Adrenal gland (tissue), 12 donors: Measurements from ENCODE around the gene ICAM5. TPM values are rescaled to one million over a fixed set of nuclear protein-coding genes. Genes with fewer than 3 reads are reported as not detected.
A peak's percentile ranks its signal among the peaks of the same experiment; 100 is the strongest.

Experiments
- DNase-seq, 7 donors: peaks; one replicate each; pipeline ENCODE4 v3.0.0-alpha.2; 2019 to 2020
- H3K27ac ChIP-seq, 5 donors: fragments of 200-600 bp; sonication (generic) in 4 of 5; 1 replicate in 3 of 5; 2 replicates in 2 of 5; pipeline versions ENCODE4 v1.5.1 to v1.8.0; 2016 to 2020; ENCODE audit warnings: mild to moderate bottlenecking in 1 of 5
- H3K27me3 ChIP-seq: fragments of 200-600 bp; 2 replicates; pipeline ENCODE4 v1.8.0; 2021
- H3K36me3 ChIP-seq, 2 donors: fragments of 200-600 bp; replicated peaks in 1 of 2; 1 replicate in 1 of 2; 2 replicates in 1 of 2; pipeline versions ENCODE4 v1.5.1 to v1.8.0; 2018 to 2022
- H3K4me1 ChIP-seq, 2 donors: fragments of 200-600 bp; replicated peaks in 1 of 2; 1 replicate in 1 of 2; 2 replicates in 1 of 2; pipeline versions ENCODE4 v1.5.1 to v1.8.0; 2018 to 2021
- H3K4me3 ChIP-seq, 4 donors: fragments of 200-600 bp; sonication (generic) in 3 of 4; one replicate each; pipeline ENCODE4 v1.5.1; 2016 to 2018
- H3K9me3 ChIP-seq, 3 donors: fragments of 200-600 bp; sonication (generic) in 1 of 3; replicated peaks in 1 of 3; 1 replicate in 2 of 3; 2 replicates in 1 of 3; pipeline versions ENCODE4 v1.5.1 to v1.8.0; 2016 to 2021
- POLR2A ChIP-seq, 2 donors: fragments of 450-650 bp; IDR thresholded peaks; one replicate each; pipeline ENCODE4 v1.6.1; 2017; ENCODE audit warnings: antibody characterized with exemption in 2 of 2, mild to moderate bottlenecking in 2 of 2, moderate library complexity in 1 of 2
- WGBS, 4 donors: extraction: QIAGEN DNeasy Blood & Tissue Kit in 2 of 4; methylation state at CpG; one replicate each; pipeline versions ENCODE4 v1.1.5 to v1.1.7; 2013 to 2017; 5-methylcytosine and 5-hydroxymethylcytosine counted together
- intact Hi-C, 2 donors: fragments of 100-400 bp; cut with DNase I; formaldehyde crosslinking; loops; one replicate each; pipeline versions ENCODE4 v1.14.1 to v1.15.0; 2022 to 2023
- polyA plus RNA-seq, 3 donors: library from polyadenylated mRNA; stranded (reverse); fragments of 200-250 nt in 2 of 3; fragments of 350-450 nt in 1 of 3; fragmentation: Illumina TruSeq in 1 of 3; extraction: RNeasy Lipid Tissue Mini Kit (QIAGEN cat#74804) in 1 of 3; gene quantifications; one replicate each; pipeline ENCODE4 v1.2.3, GENCODE V29; 2013 to 2014
- total RNA-seq, 9 donors: library from RNA; depleted of rRNA in 4 of 9; stranded (reverse); fragments of >200 nt in 4 of 9; fragments of 120-200 nt in 1 of 9; fragmentation: NEBNext Ultra II Directional in 1 of 9; extraction: Animal tissue kit (Norgen Biotek cat#: 25700) in 1 of 9; gene quantifications; one replicate each; pipeline versions ENCODE4 v1.1.0 to v1.2.4, GENCODE V29; 2013 to 2023
- TF ChIP-seq, protein P1 (sequence below), 6 experiments: fragments of 450-650 bp in 4 of 6; fragments of 200-600 bp in 2 of 6; sonication (generic) in 1 of 6; IDR thresholded peaks; 1 replicate in 5 of 6; 2 replicates in 1 of 6; pipeline versions ENCODE4 v1.5.1 to v1.8.0; 2016 to 2021; ENCODE audit warnings: antibody characterized with exemption in 6 of 6, mild to moderate bottlenecking in 2 of 6, moderate library complexity in 1 of 6
- donor health status: healthy with polysubstance abuse.
- donor health status: Bipolar disorder and iron deficiency.
- donor health status: DM: yes; HTN: yes; CAD: no.
- donor health status: DM: no; HTN: no; CAD: no.
- donor health status: DM: no; HTN: no; CAD: no.
- donor health status: DM: yes; HTN: yes; CAD: no.

ICAM5 gene
- total and polyA plus RNA-seq, 12 donors: 0.06 to 2.2 (median 0.49) TPM; not detected in 3

DNA sequence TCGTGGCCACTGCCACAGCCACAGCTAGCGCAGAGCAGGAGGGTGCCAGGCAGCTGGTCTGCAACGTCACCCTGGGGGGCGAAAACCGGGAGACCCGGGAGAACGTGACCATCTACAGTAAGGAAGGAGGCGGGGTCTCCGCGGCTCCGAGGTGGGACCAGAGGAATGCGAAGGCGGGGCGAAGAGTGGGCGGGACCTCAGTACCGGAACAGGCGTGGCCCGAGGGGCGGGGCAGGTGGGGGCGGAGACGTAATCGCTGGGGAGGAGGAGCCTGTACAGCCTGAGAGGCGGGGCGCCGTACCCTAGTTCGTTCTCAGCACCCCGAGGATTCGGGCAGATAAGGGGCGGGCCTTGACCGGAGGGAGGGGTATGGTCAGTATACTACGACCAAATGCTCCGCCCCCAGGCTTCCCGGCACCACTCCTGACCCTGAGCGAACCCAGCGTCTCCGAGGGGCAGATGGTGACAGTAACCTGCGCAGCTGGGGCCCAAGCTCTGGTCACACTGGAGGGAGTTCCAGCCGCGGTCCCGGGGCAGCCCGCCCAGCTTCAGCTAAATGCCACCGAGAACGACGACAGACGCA, 2.5 kb downstream of the ICAM5 start:
- intact Hi-C loops: no loop called here
- Histone ChIP-seq H3K27ac (no peak overlapping the region), H3K4me1 (peaks cover 25 to 59% of the 10 kb centered on the region in 2 donors), H3K4me3 (peak overlapping the region in 1 of 4 donors; percentile 39), H3K36me3 (no peaks in the 10 kb centered on the region), H3K9me3 (no peaks in the 10 kb centered on the region), H3K27me3 (peaks cover 83% of the 10 kb centered on the region)
- 0 to 2% (median 1%) methylated on average over 25 to 45 of the region's 45 CpGs for WGBS, 4 donors
- peak; percentile 56 to 82 (median 73) for DNase-seq
- TF ChIP-seq POLR2A (IDR thresholded peaks at IDR 0.05): no peak
- TF ChIP-seq, protein P1, sequence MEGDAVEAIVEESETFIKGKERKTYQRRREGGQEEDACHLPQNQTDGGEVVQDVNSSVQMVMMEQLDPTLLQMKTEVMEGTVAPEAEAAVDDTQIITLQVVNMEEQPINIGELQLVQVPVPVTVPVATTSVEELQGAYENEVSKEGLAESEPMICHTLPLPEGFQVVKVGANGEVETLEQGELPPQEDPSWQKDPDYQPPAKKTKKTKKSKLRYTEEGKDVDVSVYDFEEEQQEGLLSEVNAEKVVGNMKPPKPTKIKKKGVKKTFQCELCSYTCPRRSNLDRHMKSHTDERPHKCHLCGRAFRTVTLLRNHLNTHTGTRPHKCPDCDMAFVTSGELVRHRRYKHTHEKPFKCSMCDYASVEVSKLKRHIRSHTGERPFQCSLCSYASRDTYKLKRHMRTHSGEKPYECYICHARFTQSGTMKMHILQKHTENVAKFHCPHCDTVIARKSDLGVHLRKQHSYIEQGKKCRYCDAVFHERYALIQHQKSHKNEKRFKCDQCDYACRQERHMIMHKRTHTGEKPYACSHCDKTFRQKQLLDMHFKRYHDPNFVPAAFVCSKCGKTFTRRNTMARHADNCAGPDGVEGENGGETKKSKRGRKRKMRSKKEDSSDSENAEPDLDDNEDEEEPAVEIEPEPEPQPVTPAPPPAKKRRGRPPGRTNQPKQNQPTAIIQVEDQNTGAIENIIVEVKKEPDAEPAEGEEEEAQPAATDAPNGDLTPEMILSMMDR (IDR thresholded peaks at IDR 0.05): no peak

DNA sequence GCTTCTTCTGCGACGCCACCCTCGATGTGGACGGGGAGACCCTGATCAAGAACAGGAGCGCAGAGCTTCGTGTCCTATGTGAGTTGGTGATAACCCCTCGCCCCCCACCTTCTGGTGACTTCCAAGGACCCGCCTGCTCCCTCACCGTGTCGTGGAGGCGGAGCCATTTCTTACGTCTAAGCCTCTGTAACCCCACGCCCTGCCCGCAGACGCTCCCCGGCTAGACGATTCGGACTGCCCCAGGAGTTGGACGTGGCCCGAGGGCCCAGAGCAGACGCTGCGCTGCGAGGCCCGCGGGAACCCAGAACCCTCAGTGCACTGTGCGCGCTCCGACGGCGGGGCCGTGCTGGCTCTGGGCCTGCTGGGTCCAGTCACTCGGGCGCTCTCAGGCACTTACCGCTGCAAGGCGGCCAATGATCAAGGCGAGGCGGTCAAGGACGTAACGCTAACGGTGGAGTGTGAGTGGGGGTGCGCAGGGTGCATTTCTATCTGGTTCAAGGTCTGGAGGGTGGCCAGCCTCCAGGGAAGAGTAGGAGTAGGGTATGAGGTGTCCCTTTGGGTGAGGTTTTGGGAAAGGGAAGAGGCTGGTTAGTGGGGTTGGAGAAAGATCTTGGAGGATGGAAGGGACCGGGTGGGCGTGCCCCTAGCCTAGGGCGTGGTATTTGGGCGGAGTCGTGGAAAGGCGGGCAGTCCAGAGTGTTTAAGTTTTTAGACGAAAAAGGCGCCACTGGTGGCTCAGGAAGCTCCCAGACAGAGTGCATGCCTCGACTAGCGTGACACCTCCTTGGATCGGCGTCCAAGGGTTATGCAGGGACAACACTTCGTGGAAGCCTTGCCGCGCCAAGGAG, 3.3 kb downstream of the ICAM5 start:
- Histone ChIP-seq H3K27ac (no peak overlapping the region), H3K4me1 (peaks cover 24 to 55% of the 10 kb centered on the region in 2 donors), H3K4me3 (peak overlapping the region in 1 of 4 donors; percentile 39), H3K9me3 (no peaks in the 10 kb centered on the region), H3K27me3 (peaks cover 77% of the 10 kb centered on the region), H3K36me3 (no peaks in the 10 kb centered on the region)
- intact Hi-C loops: no loop called here
- TF ChIP-seq POLR2A (IDR thresholded peaks at IDR 0.05): no peak
- TF ChIP-seq, protein P1 (IDR thresholded peaks at IDR 0.05): no peak
- 11 to 23% (median 18%) methylated on average over 37 to 56 of the region's 56 CpGs for WGBS, 4 donors
- DNase-seq: no peak

DNA sequence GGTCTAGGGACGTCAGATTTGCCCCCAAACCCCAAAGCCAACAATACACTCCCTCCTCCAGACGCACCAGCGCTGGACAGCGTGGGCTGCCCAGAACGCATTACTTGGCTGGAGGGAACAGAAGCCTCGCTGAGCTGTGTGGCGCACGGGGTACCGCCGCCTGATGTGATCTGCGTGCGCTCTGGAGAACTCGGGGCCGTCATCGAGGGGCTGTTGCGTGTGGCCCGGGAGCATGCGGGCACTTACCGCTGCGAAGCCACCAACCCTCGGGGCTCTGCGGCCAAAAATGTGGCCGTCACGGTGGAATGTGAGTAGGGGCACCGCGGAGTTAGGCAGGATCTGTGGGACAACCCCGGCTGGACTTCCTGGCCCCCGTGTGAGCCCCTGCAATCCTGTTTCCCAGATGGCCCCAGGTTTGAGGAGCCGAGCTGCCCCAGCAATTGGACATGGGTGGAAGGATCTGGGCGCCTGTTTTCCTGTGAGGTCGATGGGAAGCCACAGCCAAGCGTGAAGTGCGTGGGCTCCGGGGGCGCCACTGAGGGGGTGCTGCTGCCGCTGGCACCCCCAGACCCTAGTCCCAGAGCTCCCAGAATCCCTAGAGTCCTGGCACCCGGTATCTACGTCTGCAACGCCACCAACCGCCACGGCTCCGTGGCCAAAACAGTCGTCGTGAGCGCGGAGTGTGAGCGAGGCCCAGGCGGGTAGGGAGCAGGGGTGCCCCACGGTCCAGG, 4.0 kb downstream of the ICAM5 start:
- Histone ChIP-seq H3K9me3 (no peaks in the 10 kb centered on the region), H3K4me3 (no peak overlapping the region), H3K4me1 (peaks cover 23 to 54% of the 10 kb centered on the region in 2 donors), H3K36me3 (no peaks in the 10 kb centered on the region), H3K27ac (no peak overlapping the region), H3K27me3 (peaks cover 69% of the 10 kb centered on the region)
- intact Hi-C loops: no loop called here
- WGBS, 4 donors: 20 to 38% (median 30%) methylated on average over 20 to 49 of the region's 49 CpGs
- no peak for DNase-seq
- TF ChIP-seq POLR2A (IDR thresholded peaks at IDR 0.05): no peak
- TF ChIP-seq, protein P1 (IDR thresholded peaks at IDR 0.05): no peak

DNA sequence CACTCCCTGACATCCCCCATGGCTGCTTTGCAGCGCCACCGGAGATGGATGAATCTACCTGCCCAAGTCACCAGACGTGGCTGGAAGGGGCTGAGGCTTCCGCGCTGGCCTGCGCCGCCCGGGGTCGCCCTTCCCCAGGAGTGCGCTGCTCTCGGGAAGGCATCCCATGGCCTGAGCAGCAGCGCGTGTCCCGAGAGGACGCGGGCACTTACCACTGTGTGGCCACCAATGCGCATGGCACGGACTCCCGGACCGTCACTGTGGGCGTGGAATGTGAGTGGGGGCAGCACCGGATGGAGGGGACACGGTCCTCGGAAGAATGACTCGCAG, 4.6 kb downstream of the ICAM5 start:
- Histone ChIP-seq H3K27me3 (peaks cover 68% of the 10 kb centered on the region), H3K9me3 (no peaks in the 10 kb centered on the region), H3K4me3 (no peak overlapping the region), H3K4me1 (peaks cover 17 to 48% of the 10 kb centered on the region in 2 donors), H3K27ac (no peak overlapping the region), H3K36me3 (no peaks in the 10 kb centered on the region)
- no peak for TF ChIP-seq POLR2A (IDR thresholded peaks at IDR 0.05)
- TF ChIP-seq, protein P1 (IDR thresholded peaks at IDR 0.05): no peak
- intact Hi-C loops: no loop called here
- 7 to 43% (median 16%) methylated on average over 3 to 25 of the region's 25 CpGs for WGBS, 4 donors
- no peak for DNase-seq
